ENCODE measurements around the gene GCNA.
"Not testable (repeated sequence)": the region's sequence is repeated elsewhere in the genome, so short reads cannot be mapped to it uniquely, and the experiment has no call there.

GCNA gene

GRCh38 chrX:71541210-71542022 is 36.8 kb upstream of the GCNA start:
- Histone ChIP-seq H3K4me1 (ENCODE audit: control insufficient read depth, insufficient read depth, low read length) (peaks cover 32% of the 10 kb centered on the region), H3K4me3 (ENCODE audit: low read length) (no peak overlapping the region)

GRCh38 chrX:71542411-71542810 is 35.8 kb upstream of the GCNA start:
- H3K4me3 ChIP-seq (ENCODE audit: low read length): no peak overlapping the region
- H3K9ac ChIP-seq (ENCODE audit: low read depth, low read length): no peak overlapping the region
- peaks cover 21% of the 10 kb centered on the region for H3K36me3 ChIP-seq (ENCODE audit: insufficient read depth, low read length)

More at GRCh38 chrX:71541210-71542022, 36.8 kb upstream of the GCNA start:
- Histone ChIP-seq H3K36me3 (ENCODE audit: insufficient read depth, low read length) (peaks cover 14% of the 10 kb centered on the region), H3K27me3 (ENCODE audit: control insufficient read depth, insufficient read depth, low read length) (no peaks in the 10 kb centered on the region), H3K4me2 (ENCODE audit: low read length) (peak overlapping the region; percentile 50), H3K9me3 (replicated peaks; ENCODE audit: low read length) (no peaks in the 10 kb centered on the region), H3K9ac (ENCODE audit: low read depth, low read length) (no peak overlapping the region)

GRCh38 chrX:71542825-71543224 is 35.4 kb upstream of the GCNA start:
- peaks cover 21% of the 10 kb centered on the region for H3K36me3 ChIP-seq (ENCODE audit: insufficient read depth, low read length)
- no peak overlapping the region for H3K4me3 ChIP-seq (ENCODE audit: low read length)
- H3K4me2 ChIP-seq (ENCODE audit: low read length): peak overlapping the region; percentile 50
- H3K4me1 ChIP-seq (ENCODE audit: control insufficient read depth, insufficient read depth, low read length): peaks cover 32% of the 10 kb centered on the region
- no peaks in the 10 kb centered on the region for H3K27me3 ChIP-seq (ENCODE audit: control insufficient read depth, insufficient read depth, low read length)
- H3K9me3 ChIP-seq (replicated peaks; ENCODE audit: low read length): no peaks in the 10 kb centered on the region
- H3K9ac ChIP-seq (ENCODE audit: low read depth, low read length): no peak overlapping the region

More at GRCh38 chrX:71542411-71542810, 35.8 kb upstream of the GCNA start:
- no peaks in the 10 kb centered on the region for H3K27me3 ChIP-seq (ENCODE audit: control insufficient read depth, insufficient read depth, low read length)
- H3K9me3 ChIP-seq (replicated peaks; ENCODE audit: low read length): no peaks in the 10 kb centered on the region
- peak overlapping the region; percentile 50 for H3K4me2 ChIP-seq (ENCODE audit: low read length)
- peaks cover 32% of the 10 kb centered on the region for H3K4me1 ChIP-seq (ENCODE audit: control insufficient read depth, insufficient read depth, low read length)

GRCh38 chrX:71543316-71543715 is 34.9 kb upstream of the GCNA start:
- Histone ChIP-seq H3K36me3 (ENCODE audit: insufficient read depth, low read length) (peaks cover 26% of the 10 kb centered on the region), H3K27me3 (ENCODE audit: control insufficient read depth, insufficient read depth, low read length) (no peaks in the 10 kb centered on the region), H3K4me2 (ENCODE audit: low read length) (peak overlapping the region; percentile 50), H3K9me3 (replicated peaks; ENCODE audit: low read length) (no peaks in the 10 kb centered on the region), H3K4me3 (ENCODE audit: low read length) (no peak overlapping the region), H3K9ac (ENCODE audit: low read depth, low read length) (no peak overlapping the region), H3K4me1 (ENCODE audit: control insufficient read depth, insufficient read depth, low read length) (peaks cover 32% of the 10 kb centered on the region)

- H3K9ac ChIP-seq (ENCODE audit: low read depth, low read length): no peak overlapping the region
- peaks cover 34% of the 10 kb centered on the region for H3K36me3 ChIP-seq (ENCODE audit: insufficient read depth, low read length)
- no peaks in the 10 kb centered on the region for H3K27me3 ChIP-seq (ENCODE audit: control insufficient read depth, insufficient read depth, low read length)
- no peaks in the 10 kb centered on the region for H3K9me3 ChIP-seq (replicated peaks; ENCODE audit: low read length)
- peaks cover 32% of the 10 kb centered on the region for H3K4me1 ChIP-seq (ENCODE audit: control insufficient read depth, insufficient read depth, low read length)
- H3K4me2 ChIP-seq (ENCODE audit: low read length): no peak overlapping the region
- H3K4me3 ChIP-seq (ENCODE audit: low read length): no peak overlapping the region
Observed at GRCh38 chrX:71545364-71545763, 32.9 kb upstream of the GCNA start.

GRCh38 chrX:71546879-71547278 is 31.4 kb upstream of the GCNA start:
- Histone ChIP-seq H3K27me3 (ENCODE audit: control insufficient read depth, insufficient read depth, low read length) (no peaks in the 10 kb centered on the region), H3K4me2 (ENCODE audit: low read length) (no peak overlapping the region), H3K9me3 (replicated peaks; ENCODE audit: low read length) (no peaks in the 10 kb centered on the region), H3K4me3 (ENCODE audit: low read length) (no peak overlapping the region), H3K9ac (ENCODE audit: low read depth, low read length) (no peak overlapping the region), H3K36me3 (ENCODE audit: insufficient read depth, low read length) (peaks cover 34% of the 10 kb centered on the region), H3K4me1 (ENCODE audit: control insufficient read depth, insufficient read depth, low read length) (peaks cover 22% of the 10 kb centered on the region)

- no peak overlapping the region for H3K4me3 ChIP-seq (ENCODE audit: low read length)
- H3K4me2 ChIP-seq (ENCODE audit: low read length): no peak overlapping the region
- H3K36me3 ChIP-seq (ENCODE audit: insufficient read depth, low read length): peaks cover 34% of the 10 kb centered on the region
- no peak overlapping the region for H3K9ac ChIP-seq (ENCODE audit: low read depth, low read length)
- no peaks in the 10 kb centered on the region for H3K27me3 ChIP-seq (ENCODE audit: control insufficient read depth, insufficient read depth, low read length)
- H3K4me1 ChIP-seq (ENCODE audit: control insufficient read depth, insufficient read depth, low read length): peaks cover 17% of the 10 kb centered on the region
- no peaks in the 10 kb centered on the region for H3K9me3 ChIP-seq (replicated peaks; ENCODE audit: low read length)
Observed at GRCh38 chrX:71547339-71547738, 30.9 kb upstream of the GCNA start.

GRCh38 chrX:71549986-71550385 is 28.3 kb upstream of the GCNA start:
- Histone ChIP-seq H3K4me2 (ENCODE audit: low read length) (no peak overlapping the region), H3K36me3 (ENCODE audit: insufficient read depth, low read length) (peaks cover 37% of the 10 kb centered on the region), H3K9me3 (replicated peaks; ENCODE audit: low read length) (no peaks in the 10 kb centered on the region)

GRCh38 chrX:71550578-71550977 is 27.7 kb upstream of the GCNA start:
- H3K36me3 ChIP-seq (ENCODE audit: insufficient read depth, low read length): peaks cover 40% of the 10 kb centered on the region
- H3K9me3 ChIP-seq (replicated peaks; ENCODE audit: low read length): no peaks in the 10 kb centered on the region
- no peaks in the 10 kb centered on the region for H3K4me1 ChIP-seq (ENCODE audit: control insufficient read depth, insufficient read depth, low read length)
- H3K27me3 ChIP-seq (ENCODE audit: control insufficient read depth, insufficient read depth, low read length): no peaks in the 10 kb centered on the region
- no peak overlapping the region for H3K4me2 ChIP-seq (ENCODE audit: low read length)
- no peak overlapping the region for H3K9ac ChIP-seq (ENCODE audit: low read depth, low read length)
- H3K4me3 ChIP-seq (ENCODE audit: low read length): no peak overlapping the region

More at GRCh38 chrX:71549986-71550385, 28.3 kb upstream of the GCNA start:
- Histone ChIP-seq H3K4me1 (ENCODE audit: control insufficient read depth, insufficient read depth, low read length) (no peaks in the 10 kb centered on the region), H3K4me3 (ENCODE audit: low read length) (no peak overlapping the region), H3K9ac (ENCODE audit: low read depth, low read length) (no peak overlapping the region), H3K27me3 (ENCODE audit: control insufficient read depth, insufficient read depth, low read length) (no peaks in the 10 kb centered on the region)

- Histone ChIP-seq H3K9ac (ENCODE audit: low read depth, low read length) (no peak overlapping the region), H3K4me3 (ENCODE audit: low read length) (no peak overlapping the region), H3K4me2 (ENCODE audit: low read length) (no peak overlapping the region), H3K9me3 (replicated peaks; ENCODE audit: low read length) (no peaks in the 10 kb centered on the region), H3K4me1 (ENCODE audit: control insufficient read depth, insufficient read depth, low read length) (no peaks in the 10 kb centered on the region), H3K27me3 (ENCODE audit: control insufficient read depth, insufficient read depth, low read length) (no peaks in the 10 kb centered on the region), H3K36me3 (ENCODE audit: insufficient read depth, low read length) (peaks cover 40% of the 10 kb centered on the region)
Observed at GRCh38 chrX:71556036-71556435, 22.2 kb upstream of the GCNA start.

- Histone ChIP-seq H3K36me3 (ENCODE audit: insufficient read depth, low read length) (peaks cover 61% of the 10 kb centered on the region), H3K9me3 (replicated peaks; ENCODE audit: low read length) (no peaks in the 10 kb centered on the region), H3K4me2 (ENCODE audit: low read length) (no peak overlapping the region), H3K27me3 (ENCODE audit: control insufficient read depth, insufficient read depth, low read length) (no peaks in the 10 kb centered on the region), H3K4me1 (ENCODE audit: control insufficient read depth, insufficient read depth, low read length) (no peaks in the 10 kb centered on the region), H3K4me3 (ENCODE audit: low read length) (no peak overlapping the region), H3K9ac (ENCODE audit: low read depth, low read length) (no peak overlapping the region)
Observed at GRCh38 chrX:71558920-71559319, 19.3 kb upstream of the GCNA start.

GRCh38 chrX:71559773-71560172 is 18.5 kb upstream of the GCNA start:
- not testable (repeated sequence) for H3K4me1 ChIP-seq (ENCODE audit: control insufficient read depth, insufficient read depth, low read length); H3K9me3 ChIP-seq (replicated peaks; ENCODE audit: low read length); H3K4me3 ChIP-seq (ENCODE audit: low read length); H3K4me2 ChIP-seq (ENCODE audit: low read length); H3K27me3 ChIP-seq (ENCODE audit: control insufficient read depth, insufficient read depth, low read length); H3K9ac ChIP-seq (ENCODE audit: low read depth, low read length)
- H3K36me3 ChIP-seq (ENCODE audit: insufficient read depth, low read length): peaks cover 61% of the 10 kb centered on the region
